Measurements from ENCODE around the gene ZFAND3. TPM values are rescaled to one million over a fixed set of nuclear protein-coding genes. Genes with fewer than 3 reads are reported as not detected.

The ZFAND3 gene
- polyA plus RNA-seq, 5 donors = 109 to 122 (median 116) TPM

GRCh38 chr6:38085031-38085430, 265.5 kb downstream of the ZFAND3 start:
- no peak for DNase-seq

GRCh38 chr6:38086346-38086745, 266.8 kb downstream of the ZFAND3 start:
- no peak for DNase-seq

GRCh38 chr6:38088010-38088409, 268.5 kb downstream of the ZFAND3 start:
- no peak for DNase-seq

GRCh38 chr6:38088829-38089228, 269.3 kb downstream of the ZFAND3 start:
- DNase-seq = no peak

- DNase-seq = no peak
Measured at GRCh38 chr6:38091613-38092012, 272.1 kb downstream of the ZFAND3 start.

- DNase-seq = no peak
Measured at GRCh38 chr6:38092465-38092864, 272.9 kb downstream of the ZFAND3 start.

GRCh38 chr6:38092964-38093363, 273.4 kb downstream of the ZFAND3 start:
- no peak for DNase-seq

- DNase-seq = no peak
Measured at GRCh38 chr6:38095054-38095453, 275.5 kb downstream of the ZFAND3 start.

- DNase-seq = no peak
Measured at GRCh38 chr6:38099221-38099620, 279.7 kb downstream of the ZFAND3 start.

GRCh38 chr6:38100380-38100779, 280.9 kb downstream of the ZFAND3 start:
- no peak for DNase-seq

GRCh38 chr6:38103921-38104320, 284.4 kb downstream of the ZFAND3 start:
- no peak for DNase-seq

GRCh38 chr6:38105066-38105465, 285.5 kb downstream of the ZFAND3 start:
- DNase-seq = no peak

GRCh38 chr6:38107073-38107472, 287.5 kb downstream of the ZFAND3 start:
- no peak for DNase-seq

- DNase-seq = no peak
Measured at GRCh38 chr6:38110481-38110971, 291.0 kb downstream of the ZFAND3 start.

GRCh38 chr6:38112181-38112580, 292.7 kb downstream of the ZFAND3 start:
- no peak for DNase-seq

GRCh38 chr6:38113825-38114576, 294.5 kb downstream of the ZFAND3 start:
- no peak for DNase-seq

GRCh38 chr6:38114976-38115625, 295.6 kb downstream of the ZFAND3 start:
- no peak for DNase-seq

- no peak for DNase-seq
Measured at GRCh38 chr6:38115626-38116008, 296.1 kb downstream of the ZFAND3 start.

- DNase-seq = no peak
Measured at GRCh38 chr6:38116248-38116647, 296.7 kb downstream of the ZFAND3 start.

GRCh38 chr6:38117281-38117680, 297.8 kb downstream of the ZFAND3 start:
- no peak for DNase-seq

- no peak for DNase-seq
Measured at GRCh38 chr6:38118791-38119365, 299.4 kb downstream of the ZFAND3 start.

GRCh38 chr6:38119516-38119915, 300.0 kb downstream of the ZFAND3 start:
- DNase-seq = no peak

Data from right lung (tissue), 5 donors.